Heart right ventricle (tissue), 16 donors: ENCODE measurements around the gene CEACAM16. TPM values are rescaled to one million over a fixed set of nuclear protein-coding genes. Genes with fewer than 3 reads are reported as not detected.

Source experiments
- ATAC-seq, 8 donors: fragments of 200-7000 bp; cut with Tn5 transposase; one replicate each; pipeline ENCODE4 v1.9.1; 2020; ENCODE audit warnings: mild to moderate bottlenecking in 8 of 8, moderate library complexity in 8 of 8, moderate number of reproducible peaks in 1 of 8
- DNase-seq, 2 donors: peaks; one replicate each; pipeline ENCODE4 v3.0.0-alpha.2; 2020
- H3K27ac ChIP-seq, 10 donors: fragments of 200-600 bp; sonication (generic) in 2 of 10; one replicate each; pipeline versions ENCODE4 v1.5.0 to v1.8.0; 2020 to 2022; ENCODE audit warnings: mild to moderate bottlenecking in 3 of 10
- H3K27me3 ChIP-seq, 7 donors: fragments of 200-600 bp; one replicate each; pipeline ENCODE4 v1.8.0; 2021 to 2022; ENCODE audit warnings: mild to moderate bottlenecking in 2 of 7
- H3K36me3 ChIP-seq, 9 donors: fragments of 200-600 bp; sonication (generic) in 1 of 9; one replicate each; pipeline versions ENCODE4 v1.5.0 to v1.8.0; 2020 to 2022; ENCODE audit warnings: mild to moderate bottlenecking in 2 of 9
- H3K4me1 ChIP-seq, 9 donors: fragments of 200-600 bp; sonication (generic) in 1 of 9; one replicate each; pipeline versions ENCODE4 v1.5.0 to v1.8.0; 2020 to 2022; ENCODE audit warnings: mild to moderate bottlenecking in 4 of 9
- H3K4me3 ChIP-seq, 10 donors: fragments of 200-600 bp; sonication (generic) in 2 of 10; one replicate each; pipeline versions ENCODE4 v1.5.0 to v1.8.0; 2020 to 2022; ENCODE audit warnings: mild to moderate bottlenecking in 7 of 10, moderate library complexity in 2 of 10
- H3K9me3 ChIP-seq, 11 donors: fragments of 200-600 bp in 10 of 11; sonication (generic) in 2 of 11; one replicate each; pipeline versions ENCODE4 v1.5.0 to v1.8.0; 2013 to 2022; ENCODE audit warnings: mild to moderate bottlenecking in 2 of 11, control low read depth in 1 of 11, moderate library complexity in 1 of 11
- CTCF ChIP-seq, 9 donors: fragments of 200-600 bp; sonication (generic) in 2 of 9; IDR thresholded peaks; one replicate each; pipeline versions ENCODE4 v1.5.0 to v1.8.0; 2021 to 2022; ENCODE audit warnings: antibody characterized with exemption in 9 of 9, mild to moderate bottlenecking in 5 of 9, moderate library complexity in 1 of 9
- whole genome bisulfite sequencing, 2 donors: extraction: QIAGEN DNeasy Blood & Tissue Kit; methylation state at CpG; one replicate each; pipeline ENCODE4 v1.1.7; 2013; ENCODE audit warnings: inconsistent platforms in 1 of 2; 5-methylcytosine and 5-hydroxymethylcytosine counted together
- intact Hi-C, 10 donors: fragments of 100-400 bp; cut with DNase I; formaldehyde crosslinking; loops; one replicate each; pipeline versions ENCODE4 v1.11.1 to v1.14.2; 2022
- polyA plus RNA-seq, 2 donors: library from polyadenylated mRNA; stranded (reverse); fragments of 200-250 nt; gene quantifications; one replicate each; pipeline ENCODE4 v1.2.3, GENCODE V29; 2013
- total RNA-seq, 10 donors: library from RNA; stranded (reverse); fragmentation: NEBNext Ultra II Directional in 3 of 10; extraction: Animal tissue kit (Norgen Biotek cat#: 25700) in 3 of 10; gene quantifications; one replicate each; pipeline versions ENCODE4 v1.2.1 to v1.2.4, GENCODE V29; 2021 to 2023
- donor health status: Arrhythmogenic right ventricular cardiomyopathy.
- donor health status: ischemic (EF 13 %, LVEDD 7.1; RV severe dilation, severe dysfunction).
- donor health status: healthy with polysubstance abuse.
- donor health status: DM: no; HTN: yes; CAD: no.
- donor health status: DM: no; HTN: no; CAD: no.
- donor health status: ischemic (EF 25% LVEDD 6.9; RV normal size, moderate dysfunction).
- donor health status: ischemic (EF 25% LVEDD 5.7; RV mildly dilated, moderate dysfunction).
- donor health status: healthy.
- donor health status: DM: yes; HTN: yes; CAD: no.
- donor health status: Ischemic cardiomyopathy.
- donor health status: ischemic (EF 35%, LVEDD 5.7; RV mildly dilated, moderate dysfunction).
- donor health status: nonischemic (EF 11% LVEDD 7.7; RV severe dilation, severe dysfunction).
- donor health status: DM: yes; HTN: yes; CAD: no.
- donor health status: PGD.
- donor health status: ischemic (EF 29% LVEDD 5.4; RV normal size, mild dysfunction).
- donor health status: nonischemic (EF 23%, LVEDD 6.1; RV moderate dilation, normal function).

CEACAM16 gene
- total and polyA plus RNA-seq, 12 donors = not detected

GRCh38 chr19:44746616-44746945 is 47.6 kb downstream of the CEACAM16 start:
- Histone ChIP-seq H3K9me3 (no peaks in the 10 kb centered on the region), H3K27ac (peak overlapping the region; percentile 93 to 100 (median 97)), H3K4me3 (peak overlapping the region in 2 of 10 donors; percentile 91 to 92), H3K36me3 (peaks cover 0 to 21% (median 0%) of the 10 kb centered on the region in 9 donors), H3K4me1 (peaks cover 22 to 86% (median 75%) of the 10 kb centered on the region in 9 donors), H3K27me3 (no peaks in the 10 kb centered on the region)
- no peak for TF ChIP-seq CTCF (IDR thresholded peaks at IDR 0.05)
- ATAC-seq (no peak), DNase-seq (no peak)
- intact Hi-C loops = no loop called here
- 68 to 72% methylated on average over 5 of the region's 5 CpGs for WGBS, 2 donors

DNA sequence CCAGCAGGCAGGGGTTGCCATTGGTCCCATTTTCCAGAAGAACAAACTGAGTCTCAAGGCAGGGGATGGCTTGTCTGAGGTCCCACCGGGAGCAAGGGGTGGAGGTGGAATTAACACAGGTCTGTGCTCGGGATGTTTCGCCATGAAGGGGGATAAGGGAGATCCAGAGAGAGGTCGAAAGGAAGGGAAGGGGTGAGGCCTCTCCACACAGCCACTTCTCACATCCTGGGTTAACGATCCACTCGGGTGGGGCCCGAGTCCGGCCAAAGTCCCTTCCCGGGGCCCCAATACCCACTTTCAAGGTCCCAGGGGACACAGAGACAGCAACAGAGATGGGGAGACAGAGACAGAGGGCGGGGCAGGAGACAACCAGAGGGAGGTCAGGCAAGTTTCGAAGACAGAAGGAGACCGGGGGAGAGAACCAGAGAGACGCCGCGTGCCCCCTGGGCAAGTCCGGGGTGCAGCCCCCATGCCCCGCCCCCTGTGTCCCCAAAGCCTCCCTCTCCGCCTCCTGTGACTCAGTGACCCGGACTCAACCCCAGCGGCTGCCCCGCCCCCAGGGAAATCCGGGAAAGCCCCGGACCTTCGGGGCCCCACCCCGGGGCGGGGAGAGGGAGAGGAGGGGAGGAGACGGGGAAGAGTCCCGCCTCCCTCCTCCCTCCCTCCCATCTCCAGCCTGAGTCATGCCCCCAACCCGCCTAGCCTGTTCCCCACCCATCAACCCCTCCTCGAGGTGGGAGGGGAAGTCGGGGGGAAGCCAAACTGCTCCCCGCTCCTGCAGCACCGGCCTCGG is 48.2 kb downstream of the CEACAM16 start:
- peak; percentile 96 for DNase-seq
- peaks cover 20 to 86% (median 74%) of the 10 kb centered on the region in 9 donors for H3K4me1 ChIP-seq
- no peaks in the 10 kb centered on the region for H3K9me3 ChIP-seq
- no peak for TF ChIP-seq CTCF (IDR thresholded peaks at IDR 0.05)
- H3K27me3 ChIP-seq = no peaks in the 10 kb centered on the region
- peak; percentile 90 to 96 (median 94) for ATAC-seq
- WGBS, 2 donors = 5% methylated on average over 31 to 34 of the region's 34 CpGs
- H3K36me3 ChIP-seq = peaks cover 0 to 26% (median 2%) of the 10 kb centered on the region in 9 donors
- H3K4me3 ChIP-seq = peak overlapping the region; percentile 58 to 97 (median 81)
- intact Hi-C loops = no loop called here
- peak overlapping the region; percentile 93 to 100 (median 97) for H3K27ac ChIP-seq

DNA sequence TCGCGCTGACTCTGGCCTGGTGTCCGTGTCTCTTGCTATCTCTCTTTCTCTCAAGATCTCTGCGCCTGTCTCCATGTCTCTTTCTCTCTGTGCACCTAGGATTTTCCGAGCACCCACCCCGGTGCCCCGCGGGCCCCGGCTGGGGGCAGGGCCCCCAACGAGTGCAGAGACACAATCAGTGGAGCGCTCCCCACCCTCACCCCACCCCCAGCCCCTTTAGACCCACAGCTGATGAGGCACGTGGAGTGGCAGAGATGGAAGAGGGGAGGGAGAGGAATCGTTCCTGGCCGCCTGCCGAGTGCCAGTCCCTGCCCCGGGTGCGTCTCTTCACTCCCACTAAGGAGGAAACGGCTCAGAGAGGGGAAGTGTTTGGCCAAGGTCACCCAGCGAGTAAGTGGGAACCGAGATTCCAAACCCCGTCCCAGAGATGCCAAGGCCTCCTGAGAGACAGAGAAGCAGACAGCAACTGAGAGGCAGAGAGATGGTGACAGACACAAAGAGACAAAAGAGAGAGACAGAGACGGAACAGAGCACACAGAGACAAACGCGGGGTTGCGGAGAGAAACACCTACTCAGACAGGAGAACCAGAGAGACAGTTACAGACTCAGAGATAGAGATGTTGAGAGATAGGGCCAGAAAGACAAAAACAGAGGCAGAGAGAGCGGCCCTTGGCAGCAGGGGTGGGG is 48.9 kb downstream of the CEACAM16 start:
- no peak for TF ChIP-seq CTCF (IDR thresholded peaks at IDR 0.05)
- H3K4me3 ChIP-seq = peak overlapping the region; percentile 58 to 97 (median 81)
- DNase-seq (peak; percentile 69 to 78), ATAC-seq (peak; percentile 9 to 50 (median 26))
- H3K4me1 ChIP-seq = peaks cover 18 to 86% (median 74%) of the 10 kb centered on the region in 9 donors
- H3K27me3 ChIP-seq = no peaks in the 10 kb centered on the region
- H3K9me3 ChIP-seq = no peaks in the 10 kb centered on the region
- intact Hi-C loops = no loop called here
- WGBS, 2 donors = 0 to 1% methylated on average over 26 of the region's 26 CpGs
- peaks cover 0 to 34% (median 9%) of the 10 kb centered on the region in 9 donors for H3K36me3 ChIP-seq
- peak overlapping the region; percentile 93 to 100 (median 97) for H3K27ac ChIP-seq

DNA sequence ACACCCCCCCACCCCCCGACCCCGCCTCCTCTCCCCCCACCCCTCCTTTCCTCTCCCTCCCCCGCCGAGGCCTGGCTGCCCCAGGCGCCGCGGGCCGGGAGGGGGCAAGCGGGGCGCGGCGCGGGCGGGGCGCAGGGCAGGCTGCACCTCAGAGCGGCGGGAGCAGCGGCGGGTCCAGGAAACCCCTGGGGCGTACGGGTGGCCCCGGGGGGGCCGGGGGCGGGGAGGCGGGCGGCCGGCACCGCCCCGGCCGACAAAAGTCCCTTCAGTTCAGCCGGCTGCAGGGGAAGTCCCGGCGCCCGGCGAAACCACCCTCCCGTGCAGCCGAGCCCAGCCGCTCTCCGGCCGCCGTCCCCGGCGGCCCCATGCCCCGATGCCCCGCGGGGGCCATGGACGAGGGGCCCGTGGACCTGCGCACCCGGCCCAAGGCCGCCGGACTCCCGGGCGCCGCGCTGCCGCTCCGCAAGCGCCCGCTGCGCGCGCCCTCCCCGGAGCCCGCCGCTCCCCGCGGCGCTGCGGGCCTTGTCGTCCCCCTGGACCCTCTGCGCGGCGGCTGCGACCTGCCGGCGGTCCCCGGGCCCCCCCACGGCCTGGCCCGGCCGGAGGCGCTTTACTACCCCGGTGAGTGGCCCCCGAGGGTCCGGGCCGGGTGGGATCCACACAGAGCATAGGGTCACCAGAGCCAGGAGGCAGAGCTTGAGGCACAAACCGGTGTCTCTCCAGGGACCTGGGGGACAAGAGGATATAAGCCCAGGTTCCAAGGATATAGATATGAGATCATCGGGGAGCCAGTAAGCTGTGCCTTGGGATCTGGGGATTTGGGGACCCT is 49.7 kb downstream of the CEACAM16 start, which contains the start of gene BCL3:
Gene BCL3 (plus strand): TSS at position 283 of the 829 bp plus-strand sequence. CDS start 83 bp downstream, at position 366.
- H3K4me1 ChIP-seq = peaks cover 17 to 83% (median 71%) of the 10 kb centered on the region in 9 donors
- peak; percentile 76 to 84 for DNase-seq
- H3K27me3 ChIP-seq = no peaks in the 10 kb centered on the region
- H3K9me3 ChIP-seq = no peaks in the 10 kb centered on the region
- peak; percentile 37 to 65 (median 58) for ATAC-seq
- intact Hi-C loops = no loop called here
- WGBS, 2 donors = 1% methylated on average over 38 to 78 of the region's 88 CpGs
- H3K4me3 ChIP-seq = peak within 1 kb of the TSS; percentile 58 to 97 (median 81)
- peak within 1 kb of the TSS; percentile 93 to 100 (median 97) for H3K27ac ChIP-seq
- TF ChIP-seq CTCF (IDR thresholded peaks at IDR 0.05) = no peak
- H3K36me3 ChIP-seq = peaks cover 0 to 36% (median 10%) of the 10 kb centered on the region in 9 donors
